Trophoblast cell (in vitro differentiated cells and primary cell): ENCODE measurements around the gene XG.

Source experiments
- DNase-seq, 2 donors: peaks; one replicate each; pipeline ENCODE4 v3.0.0-alpha.2; 2016
- H2AFZ ChIP-seq: 2 replicates; pipeline ENCODE4 v1.6.1; 2013; ENCODE audit warnings: low read length, moderate library complexity, mild to moderate bottlenecking; ENCODE audit not compliant: insufficient read depth, poor library complexity
- H2AK5ac ChIP-seq: 2 replicates; pipeline ENCODE4 v1.6.1; 2013; ENCODE audit warnings: mild to moderate bottlenecking, low read length
- H2BK120ac ChIP-seq: 2 replicates; pipeline ENCODE4 v1.6.1; 2013; ENCODE audit warnings: low read length, mild to moderate bottlenecking, moderate library complexity; ENCODE audit not compliant: insufficient read depth, poor library complexity
- H2BK12ac ChIP-seq: 2 replicates; pipeline ENCODE4 v1.6.1; 2013; ENCODE audit warnings: mild to moderate bottlenecking, low read length, moderate library complexity
- H2BK5ac ChIP-seq: 2 replicates; pipeline ENCODE4 v1.6.1; 2013; ENCODE audit warnings: low read length, low read depth, moderate library complexity, mild to moderate bottlenecking; ENCODE audit not compliant: poor library complexity
- H3K14ac ChIP-seq: 2 replicates; pipeline ENCODE4 v1.6.1; 2013; ENCODE audit warnings: mild to moderate bottlenecking, low read length
- H3K18ac ChIP-seq: 2 replicates; pipeline ENCODE4 v1.6.1; 2013; ENCODE audit warnings: mild to moderate bottlenecking, low read length
- H3K23ac ChIP-seq: 2 replicates; pipeline ENCODE4 v1.6.1; 2013; ENCODE audit warnings: low read length
- H3K27ac ChIP-seq: 2 replicates; pipeline ENCODE4 v1.5.1; 2013; ENCODE audit warnings: low read depth, mild to moderate bottlenecking, inconsistent platforms, low read length, moderate library complexity
- H3K27me3 ChIP-seq: 2 replicates; pipeline ENCODE4 v1.6.1; 2013; ENCODE audit warnings: inconsistent platforms, mild to moderate bottlenecking, low read length, moderate library complexity; ENCODE audit not compliant: insufficient read depth
- H3K36me3 ChIP-seq, 2 experiments: 1 replicate in 1 of 2; 2 replicates in 1 of 2; pipeline ENCODE4 v1.6.1; 2013; ENCODE audit warnings: low read length in 2 of 2, mild to moderate bottlenecking in 2 of 2, moderate library complexity in 1 of 2; ENCODE audit not compliant: insufficient read depth in 2 of 2, control insufficient read depth in 1 of 2
- H3K4ac ChIP-seq: 2 replicates; pipeline ENCODE4 v1.6.1; 2013; ENCODE audit warnings: low read depth, mild to moderate bottlenecking, low read length, moderate library complexity
- H3K4me1 ChIP-seq, 2 experiments: 1 replicate in 1 of 2; 2 replicates in 1 of 2; pipeline ENCODE4 v1.6.1; 2013; ENCODE audit warnings: low read length in 2 of 2, mild to moderate bottlenecking in 2 of 2, moderate library complexity in 1 of 2; ENCODE audit not compliant: insufficient read depth in 2 of 2, control insufficient read depth in 1 of 2
- H3K4me2 ChIP-seq: 2 replicates; pipeline ENCODE4 v1.6.1; 2013; ENCODE audit warnings: inconsistent platforms, mild to moderate bottlenecking, low read length, moderate library complexity
- H3K4me3 ChIP-seq: 2 replicates; pipeline ENCODE4 v1.5.1; 2013; ENCODE audit warnings: mild to moderate bottlenecking, low read depth, low read length, inconsistent platforms
- H3K79me1 ChIP-seq: one replicate; pipeline ENCODE4 v1.6.1; 2013; ENCODE audit warnings: low read length
- H3K79me2 ChIP-seq: 2 replicates; pipeline ENCODE4 v1.6.1; 2013; ENCODE audit warnings: low read length, mild to moderate bottlenecking; ENCODE audit not compliant: control insufficient read depth, insufficient read depth, poor library complexity
- H3K9ac ChIP-seq: 2 replicates; pipeline ENCODE4 v1.6.1; 2013; ENCODE audit warnings: mild to moderate bottlenecking, low read length
- H3K9me3 ChIP-seq: 2 replicates; pipeline ENCODE4 v1.6.1; 2013; ENCODE audit warnings: low read depth, mild to moderate bottlenecking, control low read depth, inconsistent platforms, low read length; ENCODE audit not compliant: insufficient read depth
- H4K12ac ChIP-seq: 2 replicates; pipeline ENCODE4 v1.6.1; 2013; ENCODE audit warnings: low read depth, mild to moderate bottlenecking, low read length, moderate library complexity
- H4K8ac ChIP-seq: 2 replicates; pipeline ENCODE4 v1.6.1; 2013; ENCODE audit warnings: low read depth, mild to moderate bottlenecking, low read length, moderate library complexity
- H4K91ac ChIP-seq: one replicate; pipeline ENCODE4 v1.6.1; 2013; ENCODE audit warnings: low read depth, mild to moderate bottlenecking, low read length, moderate library complexity
- WGBS: extraction: QIAGEN DNeasy Blood & Tissue Kit; methylation state at CpG from one replicate; pipeline ENCODE4 v1.1.7; 2013; ENCODE audit warnings: missing lambda C conversion rate; ENCODE audit not compliant: insufficient read length, insufficient coverage; ENCODE audit errors: extremely low coverage; 5-methylcytosine and 5-hydroxymethylcytosine counted together

Gene XG

GRCh38 chrX:2708021-2708420 is 43.8 kb upstream of the XG start:
- Histone ChIP-seq H3K23ac (no peak overlapping the region), H3K27me3 (no peaks in the 10 kb centered on the region), H3K36me3 (peaks cover 2 to 12% of the 10 kb centered on the region in 2 experiments), H2BK5ac (no peak overlapping the region), H3K4me1 (peaks cover 30 to 59% of the 10 kb centered on the region in 2 experiments), H3K9me3 (peaks cover 8% of the 10 kb centered on the region), H2BK12ac (peak overlapping the region; percentile 13), H4K12ac (no peak overlapping the region), H3K4me3 (no peak overlapping the region), H3K79me1 (peaks cover 10% of the 10 kb centered on the region), H2BK120ac (no peak overlapping the region), H2AFZ (no peak overlapping the region), H4K91ac (peak overlapping the region; percentile 56), H3K18ac (peak overlapping the region; percentile 39), H3K9ac (no peak overlapping the region), H3K14ac (no peak overlapping the region), H3K4ac (peak overlapping the region; percentile 61), H4K8ac (no peak overlapping the region), H3K79me2 (peaks cover 16% of the 10 kb centered on the region), H3K27ac (peak overlapping the region; percentile 69), H3K4me2 (no peak overlapping the region), H2AK5ac (peak overlapping the region; percentile 13)
- no CpG with 5 or more reads among the region's 6 CpGs for WGBS
- DNase-seq = no peak

GRCh38 chrX:2708592-2709188 is 43.1 kb upstream of the XG start:
- no CpG with 5 or more reads among the region's 10 CpGs for WGBS
- no peak for DNase-seq
- Histone ChIP-seq H3K4ac (peak overlapping the region; percentile 33), H2BK5ac (no peak overlapping the region), H4K12ac (no peak overlapping the region), H3K9me3 (peaks cover 11% of the 10 kb centered on the region), H3K23ac (peak overlapping the region; percentile 55), H3K14ac (no peak overlapping the region), H2AK5ac (no peak overlapping the region), H2BK12ac (no peak overlapping the region), H3K4me2 (no peak overlapping the region), H3K4me1 (peaks cover 30 to 54% of the 10 kb centered on the region in 2 experiments), H3K9ac (no peak overlapping the region), H3K18ac (no peak overlapping the region), H3K79me1 (peaks cover 10% of the 10 kb centered on the region), H3K4me3 (peak overlapping the region; percentile 49), H3K27ac (no peak overlapping the region), H3K27me3 (no peaks in the 10 kb centered on the region), H2BK120ac (no peak overlapping the region), H3K79me2 (peaks cover 11% of the 10 kb centered on the region), H4K8ac (no peak overlapping the region), H3K36me3 (peaks cover 4 to 17% of the 10 kb centered on the region in 2 experiments), H2AFZ (no peak overlapping the region), H4K91ac (peak overlapping the region; percentile 21)

GRCh38 chrX:2709556-2709955 is 42.3 kb upstream of the XG start:
- no peak overlapping the region for H2BK12ac ChIP-seq
- no CpG with 5 or more reads among the region's 9 CpGs for WGBS
- no peaks in the 10 kb centered on the region for H3K27me3 ChIP-seq
- no peak overlapping the region for H2AK5ac ChIP-seq
- peak overlapping the region; percentile 21 for H3K4me2 ChIP-seq
- no peak overlapping the region for H3K4ac ChIP-seq
- no peak overlapping the region for H3K14ac ChIP-seq
- peak overlapping the region; percentile 84 for H4K91ac ChIP-seq
- no peak overlapping the region for H4K8ac ChIP-seq
- H3K4me1 ChIP-seq = peaks cover 30 to 50% of the 10 kb centered on the region in 2 experiments
- peak overlapping the region; percentile 33 for H3K4me3 ChIP-seq
- peak overlapping the region; percentile 12 for H3K9ac ChIP-seq
- H3K23ac ChIP-seq = peak overlapping the region; percentile 6
- H3K27ac ChIP-seq = peak overlapping the region; percentile 87
- peaks cover 8% of the 10 kb centered on the region for H3K79me2 ChIP-seq
- no peak for DNase-seq
- H2AFZ ChIP-seq = no peak overlapping the region
- H3K18ac ChIP-seq = peak overlapping the region; percentile 76
- H2BK5ac ChIP-seq = no peak overlapping the region
- H3K79me1 ChIP-seq = peaks cover 10% of the 10 kb centered on the region
- H3K9me3 ChIP-seq = peaks cover 10% of the 10 kb centered on the region
- no peak overlapping the region for H4K12ac ChIP-seq
- H3K36me3 ChIP-seq = peaks cover 4 to 17% of the 10 kb centered on the region in 2 experiments
- H2BK120ac ChIP-seq = no peak overlapping the region

GRCh38 chrX:2710041-2710840 is 41.6 kb upstream of the XG start:
- Histone ChIP-seq H3K9me3 (peaks cover 9% of the 10 kb centered on the region), H4K91ac (peak overlapping the region; percentile 84), H3K4me3 (no peak overlapping the region), H3K9ac (no peak overlapping the region), H3K79me2 (peaks cover 8% of the 10 kb centered on the region), H4K8ac (peak overlapping the region; percentile 33), H3K23ac (no peak overlapping the region), H3K4me1 (peaks cover 32 to 50% of the 10 kb centered on the region in 2 experiments), H2AFZ (no peak overlapping the region), H2AK5ac (peak overlapping the region; percentile 50), H3K27ac (peak overlapping the region; percentile 87), H3K4me2 (peak overlapping the region; percentile 43), H3K36me3 (peaks cover 4 to 17% of the 10 kb centered on the region in 2 experiments), H3K14ac (peak overlapping the region; percentile 74), H3K27me3 (no peaks in the 10 kb centered on the region), H2BK12ac (peak overlapping the region; percentile 59), H3K79me1 (peaks cover 13% of the 10 kb centered on the region), H2BK120ac (peak overlapping the region; percentile 70), H3K4ac (peak overlapping the region; percentile 14), H4K12ac (no peak overlapping the region), H2BK5ac (peak overlapping the region; percentile 74), H3K18ac (peak overlapping the region; percentile 76)
- DNase-seq = peak; percentile 74 to 78
- no CpG with 5 or more reads among the region's 15 CpGs for WGBS
